LNCaP clone FGC (cell line): Measurements from ENCODE around the gene PRKAR1B.

Source experiments
- DNase-seq: peaks from one replicate; pipeline ENCODE4 v3.0.0-alpha.2; 2011; ENCODE audit warnings: low read depth
- H3K4me3 ChIP-seq: 2 replicates; pipeline ENCODE4 v1.5.1; 2011; ENCODE audit warnings: mild to moderate bottlenecking, low read depth, low read length, control low read depth
- CTCF ChIP-seq: IDR thresholded peaks from 2 replicates; pipeline ENCODE4 v1.5.1; 2012; ENCODE audit warnings: mild to moderate bottlenecking; ENCODE audit not compliant: control insufficient read depth, insufficient read depth; ENCODE audit errors: extremely low read depth

Gene PRKAR1B

GRCh38 chr7:584820-585219, 142.3 kb downstream of the PRKAR1B start:
- no peak overlapping the region for H3K4me3 ChIP-seq
- no peak for TF ChIP-seq CTCF
- DNase-seq: no peak

- no peak for DNase-seq
- no peak overlapping the region for H3K4me3 ChIP-seq
- TF ChIP-seq CTCF: no peak
Measured at GRCh38 chr7:584122-584465, 143.0 kb downstream of the PRKAR1B start.

- no peak for DNase-seq
- H3K4me3 ChIP-seq: no peak overlapping the region
- no peak for TF ChIP-seq CTCF
Measured at GRCh38 chr7:583410-584121, 143.5 kb downstream of the PRKAR1B start.

GRCh38 chr7:582931-583330, 144.2 kb downstream of the PRKAR1B start:
- no peak overlapping the region for H3K4me3 ChIP-seq
- no peak for DNase-seq
- no peak for TF ChIP-seq CTCF

GRCh38 chr7:582081-582835, 144.8 kb downstream of the PRKAR1B start:
- TF ChIP-seq CTCF: no peak
- DNase-seq: no peak
- H3K4me3 ChIP-seq: no peak overlapping the region

GRCh38 chr7:578386-578785, 148.7 kb downstream of the PRKAR1B start:
- no peak for TF ChIP-seq CTCF
- H3K4me3 ChIP-seq: no peak overlapping the region
- DNase-seq: no peak
